Gastrocnemius medialis (tissue), 4 donors: Measurements from ENCODE around the gene ZBTB47. TPM values are rescaled to one million over a fixed set of nuclear protein-coding genes. Genes with fewer than 3 reads are reported as not detected.

Experiments used
- ATAC-seq, 2 donors: fragments of 150-250 bp; one replicate each; pipeline ENCODE4 v1.9.1; 2016
- DNase-seq, 2 donors: peaks; one replicate each; pipeline ENCODE4 v3.0.0-alpha.2; 2019
- H3K27ac ChIP-seq, 4 donors: fragments of 200-600 bp; sonication (generic); 1 replicate in 1 of 4; 2 replicates in 3 of 4; pipeline ENCODE4 v1.5.1; 2016 to 2018; ENCODE audit warnings: mild to moderate bottlenecking in 2 of 4, moderate library complexity in 1 of 4
- H3K27me3 ChIP-seq, 3 donors: fragments of 200-600 bp; sonication (generic) in 2 of 3; 1 replicate in 1 of 3; 2 replicates in 2 of 3; pipeline versions ENCODE4 v1.5.1 to v1.6.0; 2016 to 2019; ENCODE audit warnings: mild to moderate bottlenecking in 1 of 3, moderate library complexity in 1 of 3
- H3K36me3 ChIP-seq, 2 donors: fragments of 200-600 bp; sonication (generic) in 1 of 2; one replicate each; pipeline ENCODE4 v1.5.1; 2017 to 2018
- H3K4me1 ChIP-seq, 2 donors: fragments of 200-600 bp; sonication (generic) in 1 of 2; one replicate each; pipeline ENCODE4 v1.5.1; 2016 to 2017; ENCODE audit warnings: mild to moderate bottlenecking in 2 of 2
- H3K4me3 ChIP-seq, 4 donors: fragments of 200-600 bp; sonication (generic) in 3 of 4; 1 replicate in 1 of 4; 2 replicates in 3 of 4; pipeline ENCODE4 v1.5.1; 2016 to 2019; ENCODE audit warnings: mild to moderate bottlenecking in 2 of 4
- H3K9me3 ChIP-seq, 3 donors: fragments of 200-600 bp; sonication (generic) in 2 of 3; 1 replicate in 1 of 3; 2 replicates in 2 of 3; pipeline ENCODE4 v1.5.1; 2016 to 2019
- POLR2A ChIP-seq, 2 donors: fragments of 450-650 bp; IDR thresholded peaks; one replicate each; pipeline ENCODE4 v1.6.1; 2017; ENCODE audit warnings: antibody characterized with exemption in 2 of 2, mild to moderate bottlenecking in 2 of 2, moderate library complexity in 2 of 2
- in situ Hi-C, 4 donors: fragments of 200-750 bp; cut with MboI; loops; one replicate each; pipeline versions ENCODE4 v1.15.0 to v1.8.0; 2017; ENCODE audit warnings: low sequenced_read_pairs in 4 of 4
- intact Hi-C: fragments of 100-400 bp; cut with DNase I; formaldehyde crosslinking; loops from one replicate; pipeline ENCODE4 v1.15.1; 2023; ENCODE audit warnings: low total_unique reads
- total RNA-seq, 4 donors: library from RNA; depleted of rRNA; stranded (reverse); fragments of >200 nt; gene quantifications; one replicate each; pipeline versions ENCODE4 v1.1.0 to v1.2.3, GENCODE V29; 2016
- TF ChIP-seq, protein P1 (sequence below), 5 experiments: fragments of 450-650 bp in 3 of 5; fragments of 200-600 bp in 2 of 5; sonication (generic) in 2 of 5; IDR thresholded peaks in 4 of 5; conservative IDR thresholded peaks in 1 of 5; 1 replicate in 4 of 5; 2 replicates in 1 of 5; pipeline ENCODE4 v1.5.1; 2016 to 2019; ENCODE audit warnings: antibody characterized with exemption in 5 of 5, mild to moderate bottlenecking in 3 of 5, moderate library complexity in 3 of 5

ZBTB47 gene
- total RNA-seq, 4 donors from 2014 or later, result 141 to 256 (median 167) TPM

GRCh38 chr3:42667523-42668412 lies 14.3 kb downstream of the ZBTB47 start:
- intact Hi-C loops (no loop called here), in situ Hi-C loops (no loop called here)
- H3K27me3 ChIP-seq, result no peaks in the 10 kb centered on the region
- ATAC-seq (peak in 1 of 2 donors; percentile 31), DNase-seq (peak in 1 of 2 donors; percentile 39)
- H3K4me3 ChIP-seq, result no peak overlapping the region
- H3K4me1 ChIP-seq, result peaks cover 26 to 33% of the 10 kb centered on the region in 2 donors
- peak in 1 of 2 donors; percentile 9 for TF ChIP-seq POLR2A (IDR thresholded peaks at IDR 0.05)
- TF ChIP-seq, protein P1, sequence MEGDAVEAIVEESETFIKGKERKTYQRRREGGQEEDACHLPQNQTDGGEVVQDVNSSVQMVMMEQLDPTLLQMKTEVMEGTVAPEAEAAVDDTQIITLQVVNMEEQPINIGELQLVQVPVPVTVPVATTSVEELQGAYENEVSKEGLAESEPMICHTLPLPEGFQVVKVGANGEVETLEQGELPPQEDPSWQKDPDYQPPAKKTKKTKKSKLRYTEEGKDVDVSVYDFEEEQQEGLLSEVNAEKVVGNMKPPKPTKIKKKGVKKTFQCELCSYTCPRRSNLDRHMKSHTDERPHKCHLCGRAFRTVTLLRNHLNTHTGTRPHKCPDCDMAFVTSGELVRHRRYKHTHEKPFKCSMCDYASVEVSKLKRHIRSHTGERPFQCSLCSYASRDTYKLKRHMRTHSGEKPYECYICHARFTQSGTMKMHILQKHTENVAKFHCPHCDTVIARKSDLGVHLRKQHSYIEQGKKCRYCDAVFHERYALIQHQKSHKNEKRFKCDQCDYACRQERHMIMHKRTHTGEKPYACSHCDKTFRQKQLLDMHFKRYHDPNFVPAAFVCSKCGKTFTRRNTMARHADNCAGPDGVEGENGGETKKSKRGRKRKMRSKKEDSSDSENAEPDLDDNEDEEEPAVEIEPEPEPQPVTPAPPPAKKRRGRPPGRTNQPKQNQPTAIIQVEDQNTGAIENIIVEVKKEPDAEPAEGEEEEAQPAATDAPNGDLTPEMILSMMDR (IDR thresholded peaks at IDR 0.05 in 4 of 5, conservative IDR thresholded peaks at IDR 0.05 in 1 of 5), result no peak
- peak overlapping the region; percentile 74 to 83 (median 81) for H3K27ac ChIP-seq
- H3K36me3 ChIP-seq, result no peaks in the 10 kb centered on the region
- H3K9me3 ChIP-seq, result no peaks in the 10 kb centered on the region

DNA sequence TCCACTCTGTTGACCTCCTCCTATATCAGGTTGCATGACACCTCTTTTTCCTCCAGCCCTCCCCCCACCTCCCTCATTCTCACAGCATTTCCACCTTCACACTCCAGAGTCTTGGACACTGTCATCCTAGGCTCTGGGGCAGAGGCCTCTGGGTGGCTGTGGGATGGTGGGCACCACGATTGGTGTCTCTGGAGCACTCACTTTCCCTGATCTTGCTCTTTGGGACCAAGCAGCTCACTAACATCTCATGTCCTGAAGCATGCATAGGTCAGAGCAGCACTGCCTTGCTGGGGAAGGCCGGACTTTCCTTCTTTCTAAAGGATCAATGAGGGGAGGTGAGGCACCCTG lies 14.9 kb downstream of the ZBTB47 start:
- Histone ChIP-seq H3K4me3 (no peak overlapping the region), H3K36me3 (no peaks in the 10 kb centered on the region), H3K4me1 (peaks cover 26 to 33% of the 10 kb centered on the region in 2 donors), H3K27me3 (no peaks in the 10 kb centered on the region), H3K9me3 (no peaks in the 10 kb centered on the region), H3K27ac (peak overlapping the region; percentile 74 to 83 (median 81))
- TF ChIP-seq, protein P1 (IDR thresholded peaks at IDR 0.05 in 4 of 5, conservative IDR thresholded peaks at IDR 0.05 in 1 of 5), result no peak
- peak in 1 of 2 donors; percentile 3 for TF ChIP-seq POLR2A (IDR thresholded peaks at IDR 0.05)
- in situ Hi-C loops (no loop called here), intact Hi-C loops (no loop called here)
- ATAC-seq (no peak), DNase-seq (no peak)

GRCh38 chr3:42668793-42669217 lies 15.3 kb downstream of the ZBTB47 start:
- no peaks in the 10 kb centered on the region for H3K36me3 ChIP-seq
- intact Hi-C loops (no loop called here), in situ Hi-C loops (no loop called here)
- H3K27me3 ChIP-seq, result no peaks in the 10 kb centered on the region
- peak in 1 of 2 donors; percentile 18 for ATAC-seq
- H3K27ac ChIP-seq, result peak overlapping the region in 2 of 4 donors; percentile 74 to 83
- H3K9me3 ChIP-seq, result no peaks in the 10 kb centered on the region
- no peak overlapping the region for H3K4me3 ChIP-seq
- DNase-seq, result peak in 1 of 2 donors; percentile 47
- H3K4me1 ChIP-seq, result peaks cover 26 to 33% of the 10 kb centered on the region in 2 donors
- TF ChIP-seq, protein P1 (IDR thresholded peaks at IDR 0.05 in 4 of 5, conservative IDR thresholded peaks at IDR 0.05 in 1 of 5), result no peak
- no peak for TF ChIP-seq POLR2A (IDR thresholded peaks at IDR 0.05)

DNA sequence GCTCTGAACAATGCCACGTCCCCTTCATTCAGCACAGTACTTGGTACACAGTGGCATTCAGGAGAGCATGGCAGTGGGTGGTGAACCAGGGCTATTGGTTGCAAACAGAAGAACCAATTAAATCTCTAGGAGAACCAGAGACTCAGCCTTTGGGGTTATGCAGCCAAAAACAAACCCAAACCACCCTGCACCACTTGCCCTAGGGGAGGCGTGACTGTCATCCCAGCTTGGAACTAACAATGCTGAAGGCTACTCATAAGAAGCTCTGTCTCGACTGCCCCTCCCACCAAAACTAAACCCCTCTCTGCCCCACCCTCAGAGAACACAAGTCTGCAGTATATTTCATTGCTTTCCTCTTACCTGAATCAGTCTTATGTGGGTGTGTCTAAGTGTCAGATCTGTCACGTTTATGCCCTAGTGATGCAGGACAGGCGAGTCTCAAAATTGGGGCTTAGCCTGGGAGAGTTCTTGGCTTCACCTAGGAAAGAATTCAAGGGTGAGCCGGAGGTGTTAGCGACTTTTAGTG lies 16.6 kb downstream of the ZBTB47 start:
- TF ChIP-seq, protein P1 (IDR thresholded peaks at IDR 0.05 in 4 of 5, conservative IDR thresholded peaks at IDR 0.05 in 1 of 5), result no peak
- TF ChIP-seq POLR2A (IDR thresholded peaks at IDR 0.05), result no peak
- Histone ChIP-seq H3K9me3 (no peaks in the 10 kb centered on the region), H3K4me3 (no peak overlapping the region), H3K27me3 (no peaks in the 10 kb centered on the region), H3K27ac (no peak overlapping the region), H3K4me1 (peaks cover 26 to 33% of the 10 kb centered on the region in 2 donors), H3K36me3 (no peaks in the 10 kb centered on the region)
- ATAC-seq, result no peak
- DNase-seq, result no peak
- intact Hi-C loops (no loop called here), in situ Hi-C loops (no loop called here)
